Measurements from ENCODE around the gene ABCG8.

DNA sequence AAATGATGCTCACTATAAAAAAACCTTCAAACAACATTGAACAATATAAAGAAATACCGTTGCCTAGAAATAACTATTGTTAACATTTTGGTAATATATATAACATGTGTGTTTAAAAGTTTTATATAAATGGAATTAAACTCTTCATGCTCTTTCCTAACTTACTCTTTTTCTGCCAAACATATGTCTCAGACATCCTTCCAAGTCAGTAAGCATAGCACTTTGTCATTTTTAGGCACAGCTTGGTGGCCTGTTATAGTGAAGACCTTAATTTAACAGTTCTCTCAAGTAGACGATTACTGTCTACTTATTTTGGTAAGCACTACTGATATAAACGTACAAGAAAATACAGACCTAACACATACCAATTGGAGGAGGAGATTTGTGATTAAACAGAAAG, 24.1 kb upstream of the ABCG8 start:
- TF ChIP-seq CTCF (IDR thresholded peaks at IDR 0.05) (no peak), POLR2A (IDR thresholded peaks at IDR 0.05) (no peak)
